Naive thymus-derived CD4-positive, alpha-beta T cell (primary cell): ENCODE data around the gene CLOCK. TPM values are rescaled to one million over a fixed set of nuclear protein-coding genes. Genes with fewer than 3 reads are reported as not detected.

Experiments
- ATAC-seq: fragments of 150-1000 bp; cut with Tn5 transposase; 2 replicates; pipeline ENCODE4 v1.10.0; 2021; ENCODE audit warnings: mild to moderate bottlenecking, moderate library complexity
- CTCF ChIA-PET: fragments of 350-600 bp; sonication (Branson Sonifier 250); formaldehyde crosslinking; loops from one replicate; lab custom pipeline; 2021; ENCODE audit warnings: antibody characterized with exemption; lab: Charles Lee
- POLR2A ChIA-PET: fragments of 350-600 bp; sonication (Branson Sonifier 250); formaldehyde crosslinking; loops from one replicate; lab custom pipeline; 2021; ENCODE audit warnings: antibody characterized with exemption, inconsistent platforms; lab: Charles Lee
- DNase-seq, 9 donors: peaks; one replicate each; pipeline versions ENCODE4 v3.0.0 to v3.0.0-alpha.2; 2020 to 2022; ENCODE audit warnings: mixed read lengths in 1 of 9
- H3K27ac ChIP-seq: one replicate; pipeline ENCODE4 v1.7.0; 2013; ENCODE audit warnings: mild to moderate bottlenecking, low read depth, low read length, moderate library complexity
- H3K27me3 ChIP-seq, 2 donors: one replicate each; pipeline ENCODE4 v1.7.0; 2013; ENCODE audit warnings: low read length in 2 of 2, mild to moderate bottlenecking in 2 of 2, moderate library complexity in 2 of 2; ENCODE audit not compliant: control insufficient read depth in 2 of 2, insufficient read depth in 2 of 2
- H3K36me3 ChIP-seq, 3 experiments: 1 replicate in 2 of 3; 2 replicates in 1 of 3; pipeline ENCODE4 v1.7.0; 2013; ENCODE audit warnings: low read length in 3 of 3, mild to moderate bottlenecking in 3 of 3, moderate library complexity in 1 of 3; ENCODE audit not compliant: insufficient read depth in 3 of 3, control insufficient read depth in 2 of 3
- H3K4me1 ChIP-seq, 2 donors: one replicate each; pipeline ENCODE4 v1.7.0; 2013; ENCODE audit warnings: low read length in 2 of 2, mild to moderate bottlenecking in 2 of 2, moderate library complexity in 1 of 2; ENCODE audit not compliant: control insufficient read depth in 2 of 2, insufficient read depth in 2 of 2
- H3K4me3 ChIP-seq: 2 replicates; pipeline ENCODE4 v1.7.0; 2013; ENCODE audit warnings: mild to moderate bottlenecking, low read length
- H3K9me3 ChIP-seq, 3 experiments: 1 replicate in 2 of 3; 2 replicates in 1 of 3; pipeline ENCODE4 v1.7.0; 2013; ENCODE audit warnings: low read length in 3 of 3; ENCODE audit not compliant: control insufficient read depth in 2 of 3
- H3K27ac Mint-ChIP-seq, 9 donors: one replicate each; pipeline ENCODE4 v1.8.0; 2020 to 2022; ENCODE audit warnings: mixed read lengths in 9 of 9, mild to moderate bottlenecking in 8 of 9, moderate library complexity in 5 of 9, inconsistent platforms in 2 of 9
- H3K27me3 Mint-ChIP-seq, 5 donors: one replicate each; pipeline ENCODE4 v1.8.0; 2021 to 2022; ENCODE audit warnings: mixed read lengths in 5 of 5, mild to moderate bottlenecking in 1 of 5
- H3K36me3 Mint-ChIP-seq, 5 donors: one replicate each; pipeline ENCODE4 v1.8.0; 2020 to 2022; ENCODE audit warnings: mixed read lengths in 5 of 5, mild to moderate bottlenecking in 3 of 5, inconsistent platforms in 1 of 5
- H3K4me1 Mint-ChIP-seq, 7 donors: one replicate each; pipeline ENCODE4 v1.8.0; 2020 to 2022; ENCODE audit warnings: mixed read lengths in 7 of 7, mild to moderate bottlenecking in 3 of 7, inconsistent platforms in 1 of 7
- H3K4me3 Mint-ChIP-seq, 10 donors: one replicate each; pipeline ENCODE4 v1.8.0; 2020 to 2022; ENCODE audit warnings: mild to moderate bottlenecking in 10 of 10, mixed read lengths in 10 of 10, moderate library complexity in 6 of 10, inconsistent platforms in 2 of 10
- H3K9me3 Mint-ChIP-seq, 11 donors: one replicate each; pipeline ENCODE4 v1.8.0; 2020 to 2022; ENCODE audit warnings: mixed read lengths in 11 of 11, mild to moderate bottlenecking in 4 of 11, inconsistent platforms in 1 of 11, moderate library complexity in 1 of 11
- intact Hi-C, 2 donors: fragments of 100-400 bp; cut with micrococcal nuclease; formaldehyde crosslinking; loops; one replicate each; pipeline ENCODE4 v1.15.1; 2023
- polyA plus RNA-seq, 2 donors: library from polyadenylated mRNA; unstranded; fragments of 300-500 nt; fragmentation: Illumina TruSeq; gene quantifications; one replicate each; pipeline ENCODE4 v1.2.3, GENCODE V29; 2021
- total RNA-seq, 6 experiments: library from RNA in 5 of 6; stranded (reverse) in 5 of 6; gene quantifications; 1 replicate in 5 of 6; 2 replicates in 1 of 6; pipeline ENCODE4 v1.2.3 and lab custom pipeline; 2021 to 2026

CLOCK gene
- total and polyA plus RNA-seq, 7 experiments from 2014 or later: 4.6 to 12.6 (median 8.6) TPM

DNA sequence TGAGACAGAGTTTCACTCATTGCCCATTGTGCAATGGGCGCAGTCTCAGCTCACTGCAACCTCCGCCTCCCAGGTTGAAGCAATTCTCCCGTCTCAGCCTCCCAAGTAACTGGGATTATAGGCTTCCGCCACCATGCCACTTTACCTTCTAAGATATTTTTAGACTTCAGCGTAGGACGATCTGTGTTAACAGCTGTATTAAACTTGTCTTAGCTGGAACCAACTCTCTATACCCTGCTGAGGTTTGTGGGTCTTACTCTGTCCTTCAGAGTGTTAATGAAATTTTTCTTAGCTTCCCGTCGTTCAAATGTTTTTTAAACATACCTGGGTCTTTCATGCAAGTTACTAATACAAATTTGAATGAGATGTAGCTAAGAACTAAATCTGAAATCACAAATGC, 136.3 kb downstream of the CLOCK start:
- Histone ChIP-seq H3K4me3 (no peak overlapping the region), H3K4me1 (peaks cover 0 to 4% of the 10 kb centered on the region in 2 donors), H3K27me3 (no peaks in the 10 kb centered on the region), H3K27ac (no peak overlapping the region), H3K9me3 (no peaks in the 10 kb centered on the region), H3K36me3 (peaks cover 4 to 6% (median 5%) of the 10 kb centered on the region in 3 experiments)
- Mint-ChIP-seq H3K36me3 (peaks cover 7 to 24% (median 10%) of the 10 kb centered on the region in 5 donors), H3K9me3 (peaks cover 0 to 2% (median 0%) of the 10 kb centered on the region in 11 donors), H3K27me3 (no peaks in the 10 kb centered on the region), H3K4me1 (peaks cover 24 to 47% (median 36%) of the 10 kb centered on the region in 7 donors), H3K4me3 (no peak overlapping the region), H3K27ac (peak overlapping the region in 2 of 9 donors; percentile 19 to 34)
- POLR2A ChIA-PET: interaction anchor here (0.6 kb wide), 1 partner anchor 25 kb away, joined by 4 read pairs; no protein-coding TSS in a partner anchor
- CTCF ChIA-PET: interaction anchor here (0.7 kb wide), 1 partner anchor 1583 kb away, joined by 4 read pairs; no protein-coding TSS in a partner anchor
- intact Hi-C loops: no loop called here
- DNase-seq (no peak), ATAC-seq (no peak)

- Mint-ChIP-seq H3K9me3 (peaks cover 0 to 2% (median 0%) of the 10 kb centered on the region in 11 donors), H3K4me1 (peaks cover 29 to 50% (median 40%) of the 10 kb centered on the region in 7 donors), H3K36me3 (peaks cover 10 to 27% (median 15%) of the 10 kb centered on the region in 5 donors), H3K27me3 (no peaks in the 10 kb centered on the region), H3K4me3 (no peak overlapping the region), H3K27ac (peak overlapping the region in 6 of 9 donors; percentile 10 to 68 (median 48))
- Histone ChIP-seq H3K36me3 (peaks cover 5 to 6% (median 5%) of the 10 kb centered on the region in 3 experiments), H3K27me3 (no peaks in the 10 kb centered on the region), H3K27ac (no peak overlapping the region), H3K4me1 (peaks cover 0 to 4% of the 10 kb centered on the region in 2 donors), H3K4me3 (no peak overlapping the region), H3K9me3 (no peaks in the 10 kb centered on the region)
- ATAC-seq: peak; percentile 44
- peak in 3 of 9 donors; percentile 9 to 19 (median 14) for DNase-seq
- intact Hi-C loops: loop anchor here in 1 of 2 donors (1.0 kb wide), 1 partner anchor 145 kb away; no protein-coding TSS in a partner anchor
- ChIA-PET CTCF (interaction anchor here (0.6 to 2.2 kb wide), 2 partner anchors 10 to 49 kb away, joined by 3 to 5 read pairs; no protein-coding TSS in a partner anchor), POLR2A (interaction anchor here (0.6 kb wide), 1 partner anchor 26 kb away, joined by 4 read pairs; no protein-coding TSS in a partner anchor)
Measured at GRCh38 chr4:55409468-55410171, 137.1 kb downstream of the CLOCK start.

GRCh38 chr4:55407764-55408163, 138.9 kb downstream of the CLOCK start:
- no peak overlapping the region for H3K4me3 ChIP-seq
- intact Hi-C loops: no loop called here
- peaks cover 5 to 6% (median 5%) of the 10 kb centered on the region in 3 experiments for H3K36me3 ChIP-seq
- Mint-ChIP-seq H3K4me3 (no peak overlapping the region), H3K27ac (no peak overlapping the region), H3K9me3 (peaks cover 0 to 2% (median 0%) of the 10 kb centered on the region in 11 donors), H3K4me1 (peaks cover 33 to 58% (median 45%) of the 10 kb centered on the region in 7 donors), H3K36me3 (peaks cover 10 to 38% (median 21%) of the 10 kb centered on the region in 5 donors), H3K27me3 (no peaks in the 10 kb centered on the region)
- H3K27me3 ChIP-seq: no peaks in the 10 kb centered on the region
- ATAC-seq (no peak), DNase-seq (no peak)
- CTCF ChIA-PET: interaction anchor here (1.5 to 2.2 kb wide), 2 partner anchors 8 to 12 kb away, joined by 3 to 5 read pairs; partner anchors contain the start of gene TMEM165
- no peak overlapping the region for H3K27ac ChIP-seq
- peaks cover 0 to 4% of the 10 kb centered on the region in 2 donors for H3K4me1 ChIP-seq
- POLR2A ChIA-PET: no interaction called here
- H3K9me3 ChIP-seq: no peaks in the 10 kb centered on the region

GRCh38 chr4:55407119-55407518, 139.6 kb downstream of the CLOCK start:
- Histone ChIP-seq H3K4me1 (peaks cover 0 to 4% of the 10 kb centered on the region in 2 donors), H3K27me3 (no peaks in the 10 kb centered on the region), H3K36me3 (peaks cover 5 to 6% (median 5%) of the 10 kb centered on the region in 3 experiments), H3K9me3 (no peaks in the 10 kb centered on the region), H3K4me3 (no peak overlapping the region), H3K27ac (no peak overlapping the region)
- CTCF ChIA-PET: interaction anchor here (0.7 kb wide), 1 partner anchor 78 kb away, joined by 3 read pairs; no protein-coding TSS in a partner anchor
- ATAC-seq (no peak), DNase-seq (no peak)
- H3K27ac Mint-ChIP-seq: peak overlapping the region in 1 of 9 donors; percentile 5
- peaks cover 33 to 58% (median 45%) of the 10 kb centered on the region in 7 donors for H3K4me1 Mint-ChIP-seq
- no peaks in the 10 kb centered on the region for H3K27me3 Mint-ChIP-seq
- H3K9me3 Mint-ChIP-seq: peaks cover 0 to 2% (median 0%) of the 10 kb centered on the region in 11 donors
- H3K36me3 Mint-ChIP-seq: peaks cover 10 to 38% (median 21%) of the 10 kb centered on the region in 5 donors
- no peak overlapping the region for H3K4me3 Mint-ChIP-seq
- intact Hi-C loops: no loop called here
- POLR2A ChIA-PET: no interaction called here

DNA sequence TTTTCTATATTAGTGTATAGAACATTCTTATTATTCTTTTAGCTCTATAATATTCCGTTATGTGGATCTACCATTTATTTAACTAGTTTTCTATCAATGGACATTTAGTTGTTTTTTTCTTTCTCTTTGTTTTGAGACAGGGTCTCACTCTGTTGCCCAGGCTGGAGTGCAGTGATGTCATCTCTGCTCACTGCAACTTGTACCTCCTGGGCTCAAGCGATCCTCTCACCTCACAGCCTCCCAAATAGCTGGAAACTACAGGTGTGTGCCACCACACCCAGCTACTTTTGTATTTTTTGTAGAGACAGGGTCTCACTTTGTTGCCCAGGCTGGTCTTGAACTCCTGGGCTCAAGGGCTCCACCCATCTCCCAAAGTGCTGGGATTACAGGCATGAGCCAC, 140.2 kb downstream of the CLOCK start:
- ATAC-seq (no peak), DNase-seq (no peak)
- peaks cover 10 to 33% (median 18%) of the 10 kb centered on the region in 5 donors for H3K36me3 Mint-ChIP-seq
- no peaks in the 10 kb centered on the region for H3K27me3 Mint-ChIP-seq
- peaks cover 0 to 2% (median 0%) of the 10 kb centered on the region in 11 donors for H3K9me3 Mint-ChIP-seq
- Histone ChIP-seq H3K4me1 (peaks cover 0 to 4% of the 10 kb centered on the region in 2 donors), H3K9me3 (no peaks in the 10 kb centered on the region), H3K27me3 (no peaks in the 10 kb centered on the region), H3K27ac (no peak overlapping the region), H3K36me3 (peaks cover under 1 to 6% (median 5%) of the 10 kb centered on the region in 3 experiments), H3K4me3 (no peak overlapping the region)
- CTCF ChIA-PET: interaction anchor here (0.7 to 1.3 kb wide), 2 partner anchors 11 to 79 kb away, joined by 3 read pairs; no protein-coding TSS in a partner anchor
- no peak overlapping the region for H3K4me3 Mint-ChIP-seq
- no peak overlapping the region for H3K27ac Mint-ChIP-seq
- POLR2A ChIA-PET: no interaction called here
- intact Hi-C loops: no loop called here
- H3K4me1 Mint-ChIP-seq: peaks cover 33 to 53% (median 45%) of the 10 kb centered on the region in 7 donors

- Histone ChIP-seq H3K4me3 (no peak overlapping the region), H3K36me3 (peaks cover 0 to 6% (median 5%) of the 10 kb centered on the region in 3 experiments), H3K27ac (no peak overlapping the region), H3K9me3 (no peaks in the 10 kb centered on the region), H3K4me1 (peaks cover 0 to 4% of the 10 kb centered on the region in 2 donors), H3K27me3 (no peaks in the 10 kb centered on the region)
- CTCF ChIA-PET: interaction anchor here (1.3 kb wide), 1 partner anchor 12 kb away, joined by 3 read pairs; no protein-coding TSS in a partner anchor
- Mint-ChIP-seq H3K9me3 (peaks cover 0 to 2% (median 0%) of the 10 kb centered on the region in 11 donors), H3K4me3 (no peak overlapping the region), H3K27ac (no peak overlapping the region), H3K4me1 (peaks cover 38 to 60% (median 49%) of the 10 kb centered on the region in 7 donors), H3K27me3 (no peaks in the 10 kb centered on the region), H3K36me3 (peaks cover 10 to 33% (median 18%) of the 10 kb centered on the region in 5 donors)
- POLR2A ChIA-PET: no interaction called here
- ATAC-seq (no peak), DNase-seq (no peak)
- intact Hi-C loops: no loop called here
Measured at GRCh38 chr4:55405073-55405472, 141.6 kb downstream of the CLOCK start.
